SK-N-SH treated with all-trans-retinoic acid at 6 μM for 48 hours (cell line): ENCODE data around the gene FNDC3A.

Experiments used
- ATAC-seq: fragments of 200-7000 bp; cut with Tn5 transposase; 3 replicates; pipeline ENCODE4 v1.9.1; 2020; ENCODE audit warnings: mild to moderate bottlenecking, moderate library complexity
- ARNTL ChIP-seq: fragments of 450-650 bp; formaldehyde crosslinking; IDR thresholded peaks from 2 replicates; pipeline ENCODE4 v1.5.0; 2020; ENCODE audit warnings: low read depth, mild to moderate bottlenecking, moderate library complexity, borderline replicate concordance
- CREB5 ChIP-seq: fragments of 250-450 bp; sonication (Bioruptor Pico); IDR thresholded peaks from 2 replicates; pipeline ENCODE4 v1.5.1; 2020; ENCODE audit warnings: low read depth, mild to moderate bottlenecking, moderate library complexity
- CSDC2 ChIP-seq: fragments of 250-450 bp; sonication (Bioruptor Pico); IDR thresholded peaks from 2 replicates; pipeline ENCODE4 v1.5.0; 2020; ENCODE audit warnings: mild to moderate bottlenecking, moderate library complexity
- CSRNP3 ChIP-seq: fragments of 250-450 bp; sonication (Bioruptor Pico); IDR thresholded peaks from 2 replicates; pipeline ENCODE4 v1.5.1; 2021; ENCODE audit warnings: mild to moderate bottlenecking, moderate library complexity
- ESRRG ChIP-seq: fragments of 250-450 bp; sonication (Bioruptor Pico); IDR thresholded peaks from 2 replicates; pipeline ENCODE4 v1.6.1; 2021; ENCODE audit warnings: mild to moderate bottlenecking
- GLIS3 ChIP-seq: fragments of 250-450 bp; sonication (Bioruptor Pico); IDR thresholded peaks from 2 replicates; pipeline ENCODE4 v1.5.0; 2020; ENCODE audit warnings: mild to moderate bottlenecking, moderate library complexity
- OSR1 ChIP-seq: fragments of 250-450 bp; sonication (Bioruptor Pico); IDR thresholded peaks from 2 replicates; pipeline ENCODE4 v1.8.0; 2022; ENCODE audit warnings: moderate library complexity, mild to moderate bottlenecking, inconsistent platforms
- PATZ1 ChIP-seq: fragments of 250-450 bp; sonication (Bioruptor Pico); IDR thresholded peaks from 2 replicates; pipeline ENCODE4 v1.8.0; 2020; ENCODE audit warnings: mild to moderate bottlenecking, moderate library complexity, borderline replicate concordance
- POU6F1 ChIP-seq: fragments of 250-450 bp; sonication (Bioruptor Pico); IDR thresholded peaks from 2 replicates; pipeline ENCODE4 v1.8.0; 2021; ENCODE audit warnings: low read depth, mild to moderate bottlenecking, moderate library complexity, borderline replicate concordance
- PPARA ChIP-seq: fragments of 250-450 bp; sonication (Bioruptor Pico); IDR thresholded peaks from 2 replicates; pipeline ENCODE4 v1.5.0; 2020; ENCODE audit warnings: mild to moderate bottlenecking, borderline replicate concordance
- SNAI2 ChIP-seq: fragments of 250-450 bp; sonication (Bioruptor Pico); IDR thresholded peaks from 2 replicates; pipeline ENCODE4 v1.5.0; 2020; ENCODE audit warnings: mild to moderate bottlenecking, moderate library complexity
- TCF4 ChIP-seq: fragments of 250-450 bp; sonication (Bioruptor Pico); IDR thresholded peaks from 2 replicates; pipeline ENCODE4 v1.8.0; 2021; ENCODE audit warnings: mild to moderate bottlenecking, moderate library complexity, borderline replicate concordance
- TOX ChIP-seq: fragments of 250-450 bp; sonication (Bioruptor Pico); IDR thresholded peaks from 2 replicates; pipeline ENCODE4 v1.8.0; 2021; ENCODE audit warnings: mild to moderate bottlenecking, moderate library complexity, borderline replicate concordance
- ZC3H10 ChIP-seq: fragments of 250-450 bp; sonication (Bioruptor Pico); IDR thresholded peaks from 2 replicates; pipeline ENCODE4 v1.5.1; 2021; ENCODE audit warnings: mild to moderate bottlenecking, moderate library complexity
- ZFP3 ChIP-seq: fragments of 250-450 bp; sonication (Bioruptor Pico); IDR thresholded peaks from 2 replicates; pipeline ENCODE4 v1.5.0; 2020; ENCODE audit warnings: mild to moderate bottlenecking, moderate library complexity
- ZFP30 ChIP-seq: fragments of 450-650 bp; formaldehyde crosslinking; IDR thresholded peaks from 2 replicates; pipeline ENCODE4 v1.5.0; 2022; ENCODE audit warnings: mild to moderate bottlenecking, moderate library complexity
- ZNF565 ChIP-seq: fragments of 450-650 bp; formaldehyde crosslinking; conservative IDR thresholded peaks from 2 replicates; pipeline ENCODE4 v1.5.0; 2020; ENCODE audit warnings: low read depth, mild to moderate bottlenecking, moderate library complexity
- ZNF70 ChIP-seq: fragments of 450-650 bp; formaldehyde crosslinking; IDR thresholded peaks from 2 replicates; pipeline ENCODE4 v1.5.0; 2020; ENCODE audit warnings: mild to moderate bottlenecking, moderate library complexity
- ZNF8 ChIP-seq: fragments of 450-650 bp; formaldehyde crosslinking; IDR thresholded peaks from 2 replicates; pipeline ENCODE4 v1.5.0; 2020; ENCODE audit warnings: mild to moderate bottlenecking, moderate library complexity

Gene FNDC3A

GRCh38 chr13:49183672-49184325 lies 208.1 kb downstream of the FNDC3A start:
- TF ChIP-seq ESRRG (CRISPR knock-in tag) (no peak), TOX (CRISPR knock-in tag) (no peak), ZC3H10 (CRISPR knock-in tag) (no peak), PATZ1 (CRISPR knock-in tag) (no peak), POU6F1 (CRISPR knock-in tag) (no peak), ZNF8 (no peak), CSRNP3 (CRISPR knock-in tag) (no peak), TCF4 (no peak)
- no peak for ATAC-seq

GRCh38 chr13:49184621-49185020 lies 208.9 kb downstream of the FNDC3A start:
- no peak for ATAC-seq
- TF ChIP-seq TCF4: no peak
- no peak for TF ChIP-seq ZNF70 (CRISPR knock-in tag)
- no peak for TF ChIP-seq CREB5 (CRISPR knock-in tag)
- TF ChIP-seq POU6F1 (CRISPR knock-in tag): no peak
- TF ChIP-seq PPARA: no peak
- no peak for TF ChIP-seq OSR1 (CRISPR knock-in tag)
- TF ChIP-seq GLIS3: no peak
- no peak for TF ChIP-seq PATZ1 (CRISPR knock-in tag)
- no peak for TF ChIP-seq ZNF8
- no peak for TF ChIP-seq ARNTL (CRISPR knock-in tag)
- TF ChIP-seq CSRNP3 (CRISPR knock-in tag): no peak
- no peak for TF ChIP-seq ZC3H10 (CRISPR knock-in tag)
- TF ChIP-seq, all 23 proteins: peak for 0

GRCh38 chr13:49185264-49185663 lies 209.6 kb downstream of the FNDC3A start:
- ATAC-seq: no peak
- TF ChIP-seq ZFP30 (CRISPR knock-in tag): no peak
- TF ChIP-seq PPARA: no peak
- TF ChIP-seq GLIS3: no peak
- no peak for TF ChIP-seq CREB5 (CRISPR knock-in tag)
- TF ChIP-seq CSDC2 (CRISPR knock-in tag): no peak
- no peak for TF ChIP-seq OSR1 (CRISPR knock-in tag)
- no peak for TF ChIP-seq ZNF565 (CRISPR knock-in tag)
- TF ChIP-seq POU6F1 (CRISPR knock-in tag): no peak
- no peak for TF ChIP-seq SNAI2 (CRISPR knock-in tag)
- TF ChIP-seq ZFP3: no peak
- TF ChIP-seq ZNF8: no peak
- TF ChIP-seq PATZ1 (CRISPR knock-in tag): no peak
